HCT116 (cell line): ENCODE results near the gene ABR.

Experiments
- CTCF ChIP-seq, 3 experiments: fragments of 200-600 bp in 1 of 3; sonication (generic) in 1 of 3; IDR thresholded peaks in 2 of 3; conservative IDR thresholded peaks in 1 of 3; 2 replicates each; pipeline ENCODE4 v1.5.1; 2012 to 2017; ENCODE audit warnings: low read depth in 2 of 3, low read length in 2 of 3, antibody characterized with exemption in 1 of 3, borderline replicate concordance in 1 of 3, control low read depth in 1 of 3, mild to moderate bottlenecking in 1 of 3, mixed read lengths in 1 of 3, mixed run types in 1 of 3, moderate library complexity in 1 of 3; ENCODE audit not compliant: insufficient read depth in 1 of 3
- EZH2 ChIP-seq: fragments of 200-600 bp; sonication (generic); IDR thresholded peaks from 2 replicates; pipeline ENCODE4 v1.6.1; 2017; ENCODE audit warnings: antibody characterized with exemption, mixed run types
- EZH2phosphoT487 ChIP-seq: fragments of 200-600 bp; IDR thresholded peaks from 2 replicates; pipeline ENCODE4 v1.6.1; 2018; ENCODE audit warnings: antibody characterized with exemption, borderline replicate concordance
- MAX ChIP-seq: IDR thresholded peaks from 2 replicates; pipeline ENCODE4 v1.6.1; 2012
- POLR2A ChIP-seq: IDR thresholded peaks from 2 replicates; pipeline ENCODE4 v1.7.0; 2011; ENCODE audit warnings: borderline replicate concordance; ENCODE audit not compliant: insufficient read depth, insufficient read length; ENCODE audit errors: extremely low read depth
- POLR2AphosphoS5 ChIP-seq: IDR thresholded peaks from 2 replicates; pipeline ENCODE4 v1.6.1; 2011; ENCODE audit warnings: mild to moderate bottlenecking, low read depth, low read length, moderate library complexity
- RAD21 ChIP-seq: IDR thresholded peaks from 2 replicates; pipeline ENCODE4 v1.6.1; 2012; ENCODE audit warnings: low read depth, mild to moderate bottlenecking
- REST ChIP-seq: IDR thresholded peaks from 2 replicates; pipeline ENCODE4 v1.6.1; 2012; ENCODE audit warnings: low read depth
- SP1 ChIP-seq: IDR thresholded peaks from 2 replicates; pipeline ENCODE4 v1.6.1; 2012; ENCODE audit warnings: low read depth
- YY1 ChIP-seq: IDR thresholded peaks from 2 replicates; pipeline ENCODE4 v1.6.1; 2011; ENCODE audit warnings: low read length, low read depth, moderate library complexity, mild to moderate bottlenecking; ENCODE audit not compliant: insufficient replicate concordance; ENCODE audit errors: extremely low read depth
- ZBTB33 ChIP-seq: IDR thresholded peaks from 2 replicates; pipeline ENCODE4 v1.6.1; 2011; ENCODE audit warnings: mild to moderate bottlenecking, low read length, moderate library complexity; ENCODE audit not compliant: insufficient replicate concordance; ENCODE audit errors: extremely low read depth
- ZFX ChIP-seq: fragments of 450-650 bp; IDR thresholded peaks from 2 replicates; pipeline ENCODE4 v1.6.1; 2017

GRCh38 chr17:1104222-1104621 lies 75.6 kb downstream of the ABR start:
- TF ChIP-seq CTCF (IDR thresholded peaks at IDR 0.05 in 2 of 3, conservative IDR thresholded peaks at IDR 0.05 in 1 of 3; ENCODE audit: borderline replicate concordance in 1 of 3, insufficient read depth in 1 of 3, low read depth in 2 of 3, low read length in 2 of 3), result no peak
- TF ChIP-seq POLR2A, result no peak
- no peak for TF ChIP-seq EZH2
- no peak for TF ChIP-seq POLR2AphosphoS5
- TF ChIP-seq YY1, result no peak
- no peak for TF ChIP-seq EZH2phosphoT487
- TF ChIP-seq SP1, result no peak
- TF ChIP-seq REST, result no peak
- TF ChIP-seq MAX, result no peak
- no peak for TF ChIP-seq ZBTB33
- no peak for TF ChIP-seq RAD21
- no peak for TF ChIP-seq ZFX
